Measurements from ENCODE around the gene IL10RA. TPM values are rescaled to one million over a fixed set of nuclear protein-coding genes. Genes with fewer than 3 reads are reported as not detected.

IL10RA gene
- total RNA-seq, 2 donors from 2014 or later = 8.2 to 17.6 TPM

DNA sequence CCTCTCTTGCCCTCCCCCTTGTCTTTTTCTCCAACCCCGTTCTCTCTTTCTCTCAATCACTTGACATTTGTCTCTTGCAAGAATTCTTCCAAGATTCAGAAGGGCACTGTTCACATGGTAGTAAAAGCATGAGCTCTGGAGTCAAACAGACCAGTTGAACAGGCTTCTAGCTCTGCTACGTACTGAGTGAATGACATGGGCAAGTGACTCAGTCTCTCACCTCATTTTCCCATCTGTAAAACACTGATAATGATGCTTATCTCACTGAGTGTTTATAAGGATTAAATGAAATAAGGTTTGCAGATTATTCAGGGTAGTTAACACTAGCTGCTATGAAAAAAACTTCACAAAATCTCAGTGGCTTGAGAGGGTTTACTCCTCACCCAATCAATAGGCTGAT, 5.9 kb upstream of the IL10RA start:
- intact Hi-C loops (cut with DNase I) = no loop called here
- no peak for DNase-seq
- no peak for ATAC-seq

DNA sequence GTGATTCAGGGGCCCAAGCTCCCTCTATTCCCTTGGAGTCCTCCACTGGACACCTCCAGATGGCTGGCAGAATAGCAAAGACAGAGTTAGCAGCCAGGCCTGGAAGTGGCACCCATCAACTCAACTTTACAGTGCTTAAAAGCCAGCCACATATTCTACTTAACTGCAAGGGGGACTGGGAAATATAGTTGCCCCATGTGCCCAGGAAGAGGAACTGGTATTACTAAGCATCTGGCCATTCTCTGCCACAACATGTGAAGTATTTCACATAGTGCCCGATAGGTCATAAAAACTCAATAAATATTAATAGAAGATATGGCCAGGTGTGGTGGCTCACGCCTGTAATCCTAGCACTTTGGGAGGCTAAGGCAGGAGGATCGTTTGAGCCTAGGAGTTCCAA, 5.5 kb upstream of the IL10RA start:
- intact Hi-C loops (cut with DNase I) = no loop called here
- ATAC-seq = peak in 1 of 2 donors; percentile 17
- DNase-seq = no peak

DNA sequence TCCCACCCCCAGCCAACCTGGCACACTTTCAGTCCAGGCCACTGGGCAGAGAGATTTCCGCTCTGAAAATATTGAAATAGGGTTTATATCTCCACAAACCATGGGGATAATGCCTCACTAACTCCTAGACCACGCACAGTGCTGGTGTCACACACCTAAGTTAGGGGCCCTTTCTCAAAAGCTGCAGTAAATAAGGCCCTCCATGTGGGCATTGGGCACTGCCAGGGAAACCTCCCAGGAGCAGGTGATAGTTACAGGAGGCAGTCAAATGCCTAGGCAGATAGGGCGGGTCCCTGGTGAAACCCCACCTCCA, 3.1 kb upstream of the IL10RA start:
- DNase-seq (no peak), ATAC-seq (no peak)
- intact Hi-C loops (cut with DNase I) = no loop called here

DNA sequence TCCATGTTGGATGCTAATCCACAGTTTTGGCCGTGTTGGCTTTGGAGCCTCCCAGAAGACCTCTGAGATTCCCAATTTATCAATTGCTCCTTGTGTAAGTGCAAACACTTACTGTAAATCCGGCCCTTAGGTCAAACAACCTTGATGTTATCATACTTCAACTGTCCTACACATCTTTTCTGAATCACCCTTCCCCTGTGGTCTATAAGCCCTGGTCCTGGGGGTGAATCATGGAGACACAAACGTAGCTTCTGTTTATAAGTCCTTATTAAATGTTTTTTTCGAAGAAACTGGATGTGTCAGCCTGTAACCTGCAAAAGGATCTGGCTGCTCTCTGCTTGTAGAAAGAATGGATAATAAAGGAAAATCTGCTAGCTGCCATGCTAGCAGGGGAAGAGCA, 1.7 kb upstream of the IL10RA start:
- no peak for ATAC-seq
- DNase-seq = no peak
- intact Hi-C loops (cut with DNase I) = no loop called here

DNA sequence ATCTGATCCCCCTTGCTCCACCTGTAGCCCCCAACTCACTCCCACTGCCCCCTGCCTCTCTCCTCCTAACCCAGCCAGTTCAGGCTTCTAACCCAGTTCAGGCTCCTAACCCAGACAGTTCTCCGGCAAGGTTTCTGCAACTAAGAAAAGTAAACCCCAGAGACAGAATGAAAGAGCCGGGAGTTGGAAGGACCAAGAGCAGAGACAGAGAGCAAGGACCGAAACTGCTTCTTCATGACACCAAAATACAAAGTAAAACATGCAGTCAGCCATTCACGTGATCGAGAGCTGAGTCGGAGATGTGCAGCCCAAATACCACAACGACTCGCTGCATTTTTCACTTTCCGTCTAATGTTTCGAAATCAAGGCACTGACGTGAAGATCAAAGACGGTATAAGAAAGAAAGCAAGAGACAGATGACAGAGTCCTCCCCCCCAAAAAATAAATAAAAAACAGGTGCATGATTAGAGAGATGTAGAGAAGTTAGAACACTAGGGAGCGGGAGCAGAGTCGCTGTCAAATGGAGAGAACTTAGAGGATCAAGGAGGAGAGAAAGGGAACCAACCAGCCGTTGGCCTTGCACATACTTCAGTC, 884 bp downstream of the IL10RA start:
- intact Hi-C loops (cut with DNase I) = no loop called here
- ATAC-seq = no peak
- no peak for DNase-seq

DNA sequence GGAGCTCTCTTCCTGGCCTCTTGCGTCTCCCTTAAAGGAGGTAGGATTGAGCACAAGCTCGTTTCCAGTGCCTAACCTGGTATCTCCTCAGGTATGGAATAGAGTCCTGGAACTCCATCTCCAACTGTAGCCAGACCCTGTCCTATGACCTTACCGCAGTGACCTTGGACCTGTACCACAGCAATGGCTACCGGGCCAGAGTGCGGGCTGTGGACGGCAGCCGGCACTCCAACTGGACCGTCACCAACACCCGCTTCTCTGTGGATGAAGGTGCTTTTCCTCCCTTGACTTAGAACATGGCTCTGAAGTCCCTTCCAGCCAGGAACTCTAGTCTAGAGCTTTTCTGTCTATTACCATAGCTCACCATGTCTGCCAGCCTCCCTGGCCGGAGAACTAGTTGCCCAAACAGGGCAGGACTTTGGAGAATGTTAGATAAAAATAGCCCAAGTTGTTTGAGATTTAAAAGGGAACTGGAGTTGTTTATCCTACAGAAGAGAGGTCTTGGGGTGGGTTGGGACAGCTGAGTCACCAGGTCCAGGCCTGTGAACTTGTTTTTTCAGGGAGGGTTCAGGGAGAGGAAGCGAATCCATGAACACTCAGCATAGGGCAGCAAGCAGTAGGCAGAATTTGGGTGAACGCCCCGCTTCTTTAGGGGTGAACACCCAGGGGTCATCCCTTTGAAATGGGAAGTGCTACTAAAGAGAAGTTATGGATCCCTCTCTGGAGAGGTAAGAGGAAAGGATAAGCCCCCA, 3.3 kb downstream of the IL10RA start:
- no peak for DNase-seq
- ATAC-seq = peak in 1 of 2 donors; percentile 26
- intact Hi-C loops (cut with DNase I) = no loop called here

DNA sequence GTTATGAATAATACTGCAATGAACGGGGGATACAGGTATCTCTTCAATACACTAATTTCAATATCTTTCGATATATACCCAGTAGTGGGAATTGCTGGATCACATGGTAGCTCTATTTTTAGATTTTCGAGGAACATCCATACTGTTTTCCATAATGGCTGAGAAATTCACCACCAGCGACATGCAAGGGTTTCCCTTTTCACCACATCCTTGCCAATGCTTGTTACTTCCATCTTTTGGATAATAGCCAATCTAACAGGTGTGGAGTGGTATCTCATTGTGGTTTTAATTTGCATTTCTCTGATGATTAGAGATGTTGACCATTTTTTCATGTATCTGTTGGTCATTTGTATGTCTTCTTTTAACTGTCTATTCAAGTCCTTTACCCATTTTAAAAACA, 5.9 kb downstream of the IL10RA start:
- DNase-seq (no peak), ATAC-seq (no peak)
- intact Hi-C loops (cut with DNase I) = no loop called here

DNA sequence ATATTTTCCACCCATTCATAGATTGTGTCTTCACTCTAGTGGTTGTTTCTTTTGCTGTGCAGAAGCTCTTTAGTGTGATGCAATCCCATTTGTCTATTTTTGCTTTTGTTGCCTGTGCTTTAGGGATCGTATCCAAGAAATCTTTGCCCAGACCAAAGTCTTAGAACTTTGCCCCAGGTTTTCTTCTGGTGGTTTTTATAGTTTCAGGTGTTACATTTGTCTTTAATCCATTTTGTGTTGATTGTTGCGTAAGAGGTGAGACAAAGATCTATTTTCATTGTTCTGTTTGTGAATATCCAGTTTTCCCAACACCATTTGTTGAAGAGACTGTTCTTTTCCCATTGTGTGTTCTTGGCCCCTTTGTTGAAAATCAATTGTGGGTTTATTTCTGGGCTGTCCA, 6.4 kb downstream of the IL10RA start:
- intact Hi-C loops (cut with DNase I) = no loop called here
- DNase-seq (no peak), ATAC-seq (no peak)

DNA sequence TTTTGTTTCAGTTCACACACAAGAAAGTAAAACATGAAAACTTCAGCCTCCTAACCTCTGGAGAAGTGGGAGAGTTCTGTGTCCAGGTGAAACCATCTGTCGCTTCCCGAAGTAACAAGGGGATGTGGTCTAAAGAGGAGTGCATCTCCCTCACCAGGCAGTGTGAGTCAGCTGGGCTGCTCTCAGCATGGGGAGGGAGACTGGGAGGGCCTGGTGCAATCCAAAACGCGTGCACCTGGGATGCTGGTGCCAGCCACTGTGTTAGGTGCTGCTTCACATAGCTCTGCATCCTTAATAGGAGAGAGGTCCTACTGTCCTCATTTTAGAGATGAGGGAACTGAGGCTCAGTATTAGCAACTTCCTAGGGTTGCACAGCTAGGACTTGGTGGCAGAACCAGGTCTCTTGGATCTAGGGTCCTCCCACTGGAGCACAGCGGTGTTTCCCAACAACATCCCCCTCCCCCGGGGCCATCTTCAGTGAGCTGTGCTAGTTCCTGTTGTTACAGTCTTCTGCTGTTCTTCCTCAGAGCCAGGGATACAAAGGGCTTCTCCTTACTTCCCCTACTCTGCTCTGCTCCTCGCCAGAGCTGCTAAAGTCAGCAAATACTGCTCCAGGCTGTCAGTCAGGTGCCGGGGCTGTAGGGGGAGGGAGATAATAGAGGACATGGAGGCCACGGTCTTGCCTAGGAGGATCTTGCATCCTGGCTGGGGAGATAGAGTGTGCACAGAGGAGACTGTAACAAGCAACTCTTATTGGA, 8.0 kb downstream of the IL10RA start:
- DNase-seq = no peak
- ATAC-seq = peak; percentile 45 to 70
- intact Hi-C loops (cut with DNase I) = no loop called here

DNA sequence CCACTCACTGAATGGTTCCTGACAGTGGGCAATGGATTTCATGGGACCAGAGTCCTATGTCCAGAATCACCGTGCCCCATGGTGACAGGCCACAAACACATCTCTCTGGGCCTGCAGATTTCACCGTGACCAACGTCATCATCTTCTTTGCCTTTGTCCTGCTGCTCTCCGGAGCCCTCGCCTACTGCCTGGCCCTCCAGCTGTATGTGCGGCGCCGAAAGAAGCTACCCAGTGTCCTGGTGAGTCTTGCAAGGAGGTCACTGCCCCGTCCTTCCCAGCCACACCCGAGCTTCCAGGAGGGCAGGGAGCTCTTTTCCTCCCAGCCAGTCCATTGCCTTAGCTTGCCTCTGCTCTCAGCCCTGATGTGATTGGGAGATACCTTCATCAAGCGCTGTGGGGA, 9.3 kb downstream of the IL10RA start:
- intact Hi-C loops (cut with DNase I) = no loop called here
- DNase-seq (no peak), ATAC-seq (no peak)

DNA sequence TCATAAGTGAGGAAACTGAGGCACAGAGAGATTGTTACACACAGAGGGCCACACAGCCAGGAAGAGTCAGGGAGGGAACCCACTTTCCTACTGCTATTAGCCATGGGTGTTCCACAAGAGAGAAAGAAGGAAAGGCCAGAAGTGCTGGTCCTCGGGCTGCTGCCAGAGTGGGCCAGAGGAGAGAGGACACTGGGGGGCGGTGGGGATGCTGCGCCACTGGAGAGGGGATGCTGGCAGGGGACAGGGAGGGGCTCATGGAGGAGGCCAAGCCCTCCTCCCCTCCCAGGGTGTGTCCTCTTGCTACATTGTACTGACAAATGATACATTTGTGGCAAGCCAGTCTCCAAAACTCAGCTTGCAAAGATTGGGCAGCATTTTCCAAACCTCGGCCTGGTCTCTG, 9.9 kb downstream of the IL10RA start:
- DNase-seq (no peak), ATAC-seq (no peak)
- intact Hi-C loops (cut with DNase I) = no loop called here

DNA sequence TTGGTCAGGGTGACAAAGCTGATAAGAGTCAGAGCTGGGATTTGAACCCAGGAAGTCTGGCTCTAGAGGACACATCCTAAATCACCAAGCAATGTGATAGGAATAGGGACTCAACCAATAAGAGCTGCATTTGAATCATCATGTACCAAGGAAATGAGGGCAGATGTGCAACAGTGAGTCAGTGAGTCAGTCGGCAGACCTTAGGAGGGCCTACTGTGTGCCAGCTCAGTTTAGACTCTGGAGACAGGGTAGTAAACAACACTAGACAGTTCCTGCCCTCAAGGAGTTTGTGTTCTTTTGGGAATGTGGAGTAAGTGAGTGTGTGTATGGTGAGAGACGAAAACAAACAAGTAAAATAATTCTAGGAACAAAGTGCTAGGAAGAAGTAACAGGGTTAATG, 11.2 kb downstream of the IL10RA start:
- intact Hi-C loops (cut with DNase I) = no loop called here
- ATAC-seq (no peak), DNase-seq (no peak)

DNA sequence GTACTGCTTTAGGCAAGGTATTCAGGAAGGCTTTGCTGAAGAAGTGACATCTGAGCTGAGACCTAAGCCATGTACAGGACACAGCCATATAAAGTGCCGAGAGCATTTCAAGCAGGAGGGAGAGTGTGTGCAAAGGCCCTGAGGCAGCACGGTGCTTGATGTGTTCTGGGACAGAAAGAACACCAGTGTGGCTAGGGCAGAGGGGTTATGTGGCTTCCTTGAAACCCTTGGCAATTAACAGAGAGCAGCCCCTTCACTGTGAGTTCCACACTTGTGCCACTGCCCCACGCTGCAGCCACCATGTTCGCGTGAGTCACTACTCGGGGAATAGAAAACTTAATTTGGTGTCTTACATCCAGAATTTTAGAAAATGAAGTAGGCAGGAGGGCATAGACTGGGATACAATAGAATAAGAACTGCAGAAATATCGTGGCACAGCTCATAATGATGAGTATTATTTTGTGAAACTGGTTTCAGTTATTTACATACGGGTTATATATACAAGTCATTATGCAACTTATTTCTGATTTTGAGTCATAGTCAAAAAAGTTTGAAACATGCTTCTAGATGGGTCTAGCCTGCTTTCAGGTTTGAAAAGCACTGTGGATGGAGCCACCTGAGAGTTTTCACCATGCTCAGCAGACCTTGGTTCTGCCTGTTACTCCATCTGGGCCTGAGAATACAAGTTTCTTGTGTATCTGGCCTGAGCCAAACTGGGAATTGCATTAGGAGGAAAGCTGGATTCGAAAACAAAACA, 11.8 kb downstream of the IL10RA start:
- ATAC-seq (no peak), DNase-seq (no peak)
- intact Hi-C loops (cut with DNase I) = no loop called here

DNA sequence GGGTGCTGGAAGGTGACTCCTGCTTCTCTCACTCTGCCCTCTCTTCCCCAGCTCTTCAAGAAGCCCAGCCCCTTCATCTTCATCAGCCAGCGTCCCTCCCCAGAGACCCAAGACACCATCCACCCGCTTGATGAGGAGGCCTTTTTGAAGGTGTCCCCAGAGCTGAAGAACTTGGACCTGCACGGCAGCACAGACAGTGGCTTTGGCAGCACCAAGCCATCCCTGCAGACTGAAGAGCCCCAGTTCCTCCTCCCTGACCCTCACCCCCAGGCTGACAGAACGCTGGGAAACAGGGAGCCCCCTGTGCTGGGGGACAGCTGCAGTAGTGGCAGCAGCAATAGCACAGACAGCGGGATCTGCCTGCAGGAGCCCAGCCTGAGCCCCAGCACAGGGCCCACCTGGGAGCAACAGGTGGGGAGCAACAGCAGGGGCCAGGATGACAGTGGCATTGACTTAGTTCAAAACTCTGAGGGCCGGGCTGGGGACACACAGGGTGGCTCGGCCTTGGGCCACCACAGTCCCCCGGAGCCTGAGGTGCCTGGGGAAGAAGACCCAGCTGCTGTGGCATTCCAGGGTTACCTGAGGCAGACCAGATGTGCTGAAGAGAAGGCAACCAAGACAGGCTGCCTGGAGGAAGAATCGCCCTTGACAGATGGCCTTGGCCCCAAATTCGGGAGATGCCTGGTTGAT, 12.6 kb downstream of the IL10RA start:
- DNase-seq (no peak), ATAC-seq (no peak)
- intact Hi-C loops (cut with DNase I) = no loop called here

DNA sequence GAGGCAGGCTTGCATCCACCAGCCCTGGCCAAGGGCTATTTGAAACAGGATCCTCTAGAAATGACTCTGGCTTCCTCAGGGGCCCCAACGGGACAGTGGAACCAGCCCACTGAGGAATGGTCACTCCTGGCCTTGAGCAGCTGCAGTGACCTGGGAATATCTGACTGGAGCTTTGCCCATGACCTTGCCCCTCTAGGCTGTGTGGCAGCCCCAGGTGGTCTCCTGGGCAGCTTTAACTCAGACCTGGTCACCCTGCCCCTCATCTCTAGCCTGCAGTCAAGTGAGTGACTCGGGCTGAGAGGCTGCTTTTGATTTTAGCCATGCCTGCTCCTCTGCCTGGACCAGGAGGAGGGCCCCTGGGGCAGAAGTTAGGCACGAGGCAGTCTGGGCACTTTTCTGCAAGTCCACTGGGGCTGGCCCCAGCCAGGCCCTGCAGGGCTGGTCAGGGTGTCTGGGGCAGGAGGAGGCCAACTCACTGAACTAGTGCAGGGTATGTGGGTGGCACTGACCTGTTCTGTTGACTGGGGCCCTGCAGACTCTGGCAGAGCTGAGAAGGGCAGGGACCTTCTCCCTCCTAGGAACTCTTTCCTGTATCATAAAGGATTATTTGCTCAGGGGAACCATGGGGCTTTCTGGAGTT, 13.3 kb downstream of the IL10RA start:
- intact Hi-C loops (cut with DNase I) = no loop called here
- DNase-seq (no peak), ATAC-seq (no peak)

DNA sequence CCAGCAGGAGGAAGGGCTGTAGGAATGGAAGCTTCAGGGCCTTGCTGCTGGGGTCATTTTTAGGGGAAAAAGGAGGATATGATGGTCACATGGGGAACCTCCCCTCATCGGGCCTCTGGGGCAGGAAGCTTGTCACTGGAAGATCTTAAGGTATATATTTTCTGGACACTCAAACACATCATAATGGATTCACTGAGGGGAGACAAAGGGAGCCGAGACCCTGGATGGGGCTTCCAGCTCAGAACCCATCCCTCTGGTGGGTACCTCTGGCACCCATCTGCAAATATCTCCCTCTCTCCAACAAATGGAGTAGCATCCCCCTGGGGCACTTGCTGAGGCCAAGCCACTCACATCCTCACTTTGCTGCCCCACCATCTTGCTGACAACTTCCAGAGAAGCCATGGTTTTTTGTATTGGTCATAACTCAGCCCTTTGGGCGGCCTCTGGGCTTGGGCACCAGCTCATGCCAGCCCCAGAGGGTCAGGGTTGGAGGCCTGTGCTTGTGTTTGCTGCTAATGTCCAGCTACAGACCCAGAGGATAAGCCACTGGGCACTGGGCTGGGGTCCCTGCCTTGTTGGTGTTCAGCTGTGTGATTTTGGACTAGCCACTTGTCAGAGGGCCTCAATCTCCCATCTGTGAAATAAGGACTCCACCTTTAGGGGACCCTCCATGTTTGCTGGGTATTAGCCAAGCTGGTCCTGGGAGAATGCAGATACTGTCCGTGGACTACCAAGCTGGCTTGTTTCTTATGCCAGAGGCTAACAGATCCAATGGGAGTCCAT, 14.1 kb downstream of the IL10RA start:
- ATAC-seq (no peak), DNase-seq (no peak)
- intact Hi-C loops (cut with DNase I) = no loop called here

DNA sequence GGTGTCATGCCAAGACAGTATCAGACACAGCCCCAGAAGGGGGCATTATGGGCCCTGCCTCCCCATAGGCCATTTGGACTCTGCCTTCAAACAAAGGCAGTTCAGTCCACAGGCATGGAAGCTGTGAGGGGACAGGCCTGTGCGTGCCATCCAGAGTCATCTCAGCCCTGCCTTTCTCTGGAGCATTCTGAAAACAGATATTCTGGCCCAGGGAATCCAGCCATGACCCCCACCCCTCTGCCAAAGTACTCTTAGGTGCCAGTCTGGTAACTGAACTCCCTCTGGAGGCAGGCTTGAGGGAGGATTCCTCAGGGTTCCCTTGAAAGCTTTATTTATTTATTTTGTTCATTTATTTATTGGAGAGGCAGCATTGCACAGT, 14.6 kb downstream of the IL10RA start:
- intact Hi-C loops (cut with DNase I) = no loop called here
- DNase-seq (no peak), ATAC-seq (no peak)

DNA sequence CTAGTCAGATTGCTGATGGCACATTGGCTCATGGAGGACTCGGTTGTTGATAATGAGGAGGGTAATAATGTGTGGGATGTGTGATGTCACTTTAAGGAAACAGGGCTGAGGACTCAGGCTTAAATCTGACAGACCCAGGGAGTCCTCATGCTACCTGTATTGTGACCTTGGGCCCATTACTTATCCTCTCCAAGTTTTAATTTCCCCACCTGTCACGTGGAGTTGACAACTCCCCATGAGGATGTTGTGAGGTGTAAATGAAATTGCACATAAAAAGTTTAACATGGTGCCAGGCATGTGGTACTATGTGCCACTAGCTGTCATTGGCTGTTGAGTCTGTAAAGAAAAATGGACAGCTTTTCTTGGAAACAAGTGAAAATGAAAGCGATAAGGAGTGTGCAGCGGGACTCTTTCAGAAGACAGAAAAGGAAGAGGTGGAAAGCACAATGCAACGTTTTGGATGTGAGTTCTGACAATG, 15.3 kb downstream of the IL10RA start:
- DNase-seq (no peak), ATAC-seq (no peak)
- intact Hi-C loops (cut with DNase I) = no loop called here

Measured in left cardiac atrium (tissue), 4 donors.